HUES48 (cell line): Measurements from ENCODE around the gene LRRC42.

Experiments
- H3K27ac ChIP-seq: one replicate; pipeline ENCODE4 v1.7.0; 2013; ENCODE audit warnings: low read depth, low read length, inconsistent platforms
- H3K27me3 ChIP-seq: 2 replicates; pipeline ENCODE4 v1.6.1; 2013; ENCODE audit warnings: mild to moderate bottlenecking, low read length; ENCODE audit not compliant: control insufficient read depth, insufficient read depth
- H3K36me3 ChIP-seq: 2 replicates; pipeline ENCODE4 v1.6.1; 2013; ENCODE audit warnings: low read length; ENCODE audit not compliant: control insufficient read depth, insufficient read depth
- H3K4me1 ChIP-seq: 2 replicates; pipeline ENCODE4 v1.6.1; 2013; ENCODE audit warnings: mild to moderate bottlenecking, low read length; ENCODE audit not compliant: control insufficient read depth, insufficient read depth
- H3K4me3 ChIP-seq: 2 replicates; pipeline ENCODE4 v1.5.1; 2013; ENCODE audit warnings: mild to moderate bottlenecking, low read depth, low read length
- H3K9ac ChIP-seq: 2 replicates; pipeline ENCODE4 v1.6.1; 2013; ENCODE audit warnings: mild to moderate bottlenecking, low read depth, low read length, moderate library complexity
- H3K9me3 ChIP-seq: 2 replicates; pipeline ENCODE4 v1.6.1; 2013; ENCODE audit warnings: low read length; ENCODE audit not compliant: control insufficient read depth, insufficient read depth

The LRRC42 gene

DNA sequence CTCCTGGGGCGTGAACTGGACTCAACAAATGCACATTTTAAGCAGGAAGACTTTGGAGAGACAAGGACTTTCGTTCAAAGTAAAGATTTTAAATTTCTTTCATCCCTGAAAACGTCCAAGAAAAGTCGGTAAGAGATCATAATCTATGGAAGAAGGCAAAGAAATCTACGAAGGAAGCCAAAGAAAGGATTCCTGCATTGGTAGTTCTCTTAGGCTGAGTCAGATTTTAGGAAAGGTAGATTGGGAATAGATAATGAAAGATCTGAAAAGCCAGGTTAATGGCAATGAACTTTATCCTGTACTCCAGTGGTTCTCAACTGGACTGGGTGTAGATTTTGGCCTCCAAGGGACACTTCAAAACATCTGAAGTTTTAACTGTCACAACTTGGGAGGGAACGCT is 3.1 kb upstream of the LRRC42 start:
- Histone ChIP-seq H3K4me1 (peaks cover 10% of the 10 kb centered on the region), H3K36me3 (peaks cover 6% of the 10 kb centered on the region; the same call in 1 of the 2 replicates), H3K4me3 (no peak overlapping the region), H3K9ac (no peak overlapping the region), H3K9me3 (no peaks in the 10 kb centered on the region), H3K27me3 (no peaks in the 10 kb centered on the region), H3K27ac (no peak overlapping the region)

DNA sequence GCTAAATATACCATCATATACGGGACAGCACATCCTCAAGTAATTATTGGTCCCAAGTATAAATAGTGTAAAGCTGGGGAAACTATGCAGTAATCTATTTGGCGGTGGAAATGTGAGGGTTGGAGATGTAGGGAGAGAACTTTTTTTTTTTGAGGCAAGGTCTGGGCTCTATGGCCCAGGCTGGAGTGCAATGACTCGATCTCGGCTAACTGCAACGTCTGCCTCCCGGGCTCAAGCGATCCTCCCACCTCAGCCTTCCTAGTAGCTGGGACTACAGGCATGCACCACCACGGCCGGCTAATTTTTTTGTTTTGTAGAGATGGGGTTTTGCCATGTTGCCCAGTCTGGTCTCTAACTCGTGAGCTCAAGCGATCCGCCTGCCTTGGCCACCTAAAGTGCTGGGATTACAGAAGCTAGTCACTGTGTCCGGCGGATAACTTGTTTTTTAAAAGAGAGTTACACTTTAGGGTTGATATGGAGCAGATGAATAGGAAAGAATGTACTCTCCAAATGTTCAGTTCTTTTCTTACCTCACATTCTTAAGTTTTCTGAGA is 2.6 kb upstream of the LRRC42 start:
- Histone ChIP-seq H3K27me3 (no peaks in the 10 kb centered on the region), H3K4me3 (no peak overlapping the region), H3K9ac (no peak overlapping the region), H3K27ac (peak overlapping the region; percentile 10), H3K36me3 (peaks cover 7% of the 10 kb centered on the region; the same call in 1 of the 2 replicates), H3K4me1 (peaks cover 15% of the 10 kb centered on the region), H3K9me3 (no peaks in the 10 kb centered on the region)

DNA sequence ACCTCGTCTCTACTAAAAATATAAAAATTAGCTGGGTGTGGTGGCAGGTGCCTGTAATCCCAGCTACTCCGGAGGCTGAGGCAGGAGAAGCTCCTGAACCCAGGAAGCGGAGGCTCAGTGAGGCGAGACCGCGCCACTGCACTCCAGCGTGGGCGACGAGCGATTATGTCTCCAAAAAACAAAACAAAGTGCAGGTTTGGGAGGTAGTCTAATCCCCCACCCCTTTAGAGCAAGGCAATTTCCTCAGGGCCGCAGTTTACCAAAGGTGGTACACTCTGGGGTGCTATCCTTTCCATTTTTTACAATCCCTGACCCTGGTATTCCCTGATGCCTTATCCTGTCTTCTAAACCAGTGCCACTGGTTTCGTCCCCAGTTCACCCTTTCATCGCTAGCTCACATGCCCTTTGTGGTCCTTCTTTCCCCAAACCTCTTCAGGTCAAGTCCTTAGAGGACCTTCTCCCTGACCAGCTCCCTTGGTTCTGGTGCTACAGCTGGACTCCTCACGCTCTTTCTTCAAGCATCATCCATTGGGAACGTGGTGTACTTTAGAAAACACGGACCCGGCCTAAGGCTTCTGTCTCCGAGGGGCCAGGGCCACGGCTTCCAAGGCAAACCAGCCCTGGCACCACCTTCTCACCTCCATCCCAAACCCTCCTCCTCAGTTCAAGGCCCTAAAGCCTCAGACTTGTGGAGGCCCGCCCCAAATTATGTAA is 1.5 kb upstream of the LRRC42 start:
- H3K27me3 ChIP-seq: no peaks in the 10 kb centered on the region
- peak overlapping the region; percentile 84 for H3K4me3 ChIP-seq
- H3K4me1 ChIP-seq: peaks cover 17% of the 10 kb centered on the region
- no peaks in the 10 kb centered on the region for H3K9me3 ChIP-seq
- H3K9ac ChIP-seq: peak overlapping the region; percentile 48; the same call in 1 of the 2 replicates
- peaks cover 7% of the 10 kb centered on the region; the same call in 1 of the 2 replicates for H3K36me3 ChIP-seq
- no peak overlapping the region for H3K27ac ChIP-seq

DNA sequence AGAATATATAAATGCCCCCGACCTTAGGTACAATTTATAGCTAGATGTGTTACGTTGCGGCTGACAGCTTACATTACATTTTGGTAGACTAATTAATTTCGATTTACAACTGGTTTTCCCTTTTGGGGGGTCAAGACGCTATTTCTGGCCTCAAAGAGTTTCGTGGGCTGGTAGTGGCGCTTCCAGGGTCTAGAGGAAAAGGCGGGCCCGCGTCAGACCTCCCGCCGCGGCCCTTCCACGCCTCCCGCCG is 1.0 kb upstream of the LRRC42 start:
- Histone ChIP-seq H3K9ac (peak overlapping the region; percentile 48), H3K27ac (peak overlapping the region; percentile 68), H3K9me3 (no peaks in the 10 kb centered on the region), H3K4me1 (peaks cover 17% of the 10 kb centered on the region), H3K27me3 (no peaks in the 10 kb centered on the region), H3K36me3 (peaks cover 7% of the 10 kb centered on the region; the same call in 1 of the 2 replicates), H3K4me3 (peak overlapping the region; percentile 84)

DNA sequence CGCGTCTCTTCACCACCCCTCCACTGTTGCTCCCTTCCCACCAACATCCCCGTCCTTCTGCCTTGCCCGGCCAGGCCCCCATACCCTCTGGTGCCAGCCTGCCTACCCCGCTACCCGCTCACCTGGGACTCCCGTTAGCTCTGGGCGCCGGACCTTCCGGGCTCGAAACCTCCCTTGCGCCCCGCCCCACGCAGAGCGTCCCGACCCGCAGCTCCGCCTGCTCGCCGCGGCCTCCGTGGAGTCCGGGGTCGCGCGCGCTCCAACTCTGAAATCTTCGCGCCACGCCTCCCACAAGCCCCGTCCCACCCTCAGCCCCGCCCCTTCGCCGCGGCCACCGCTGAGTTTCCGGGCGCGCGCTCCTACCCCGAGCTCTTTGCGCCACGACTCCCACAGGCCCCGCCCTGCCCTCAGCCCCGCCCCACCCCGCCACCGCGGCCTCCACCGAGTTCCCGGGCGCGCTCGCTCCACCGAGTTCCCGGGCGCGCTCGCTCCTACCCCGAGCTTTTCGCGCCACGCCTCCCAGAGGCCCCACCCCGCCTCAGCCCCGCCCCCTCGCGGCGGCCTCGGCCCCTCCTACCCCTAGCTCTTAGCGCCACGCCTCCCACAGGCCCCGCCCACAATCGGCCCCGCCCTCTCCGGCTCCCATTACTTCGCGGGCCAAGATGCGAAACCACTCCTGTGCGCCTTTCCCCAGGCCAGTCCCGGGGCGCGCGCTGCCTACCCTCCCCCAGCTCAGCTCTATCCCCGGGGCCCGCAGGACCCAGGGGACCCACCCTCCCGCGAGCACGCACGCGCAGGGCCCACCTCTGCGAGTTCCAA is 508 bp upstream of the LRRC42 start, which contains the start of gene IFT25:
IFT25 (minus strand) TSS at position 267 of the 819 bp plus-strand sequence. CDS start 5,617 bp downstream, outside the sequence.
- peak within 1 kb of the TSS; percentile 53 for H3K9ac ChIP-seq
- H3K27ac ChIP-seq: peak within 1 kb of the TSS; percentile 90
- peaks cover 20% of the 10 kb centered on the region for H3K4me1 ChIP-seq
- peak within 1 kb of the TSS; percentile 87 for H3K4me3 ChIP-seq
- no peaks in the 10 kb centered on the region for H3K9me3 ChIP-seq
- H3K36me3 ChIP-seq: peaks cover 7% of the 10 kb centered on the region; the same call in 1 of the 2 replicates
- no peaks in the 10 kb centered on the region for H3K27me3 ChIP-seq

DNA sequence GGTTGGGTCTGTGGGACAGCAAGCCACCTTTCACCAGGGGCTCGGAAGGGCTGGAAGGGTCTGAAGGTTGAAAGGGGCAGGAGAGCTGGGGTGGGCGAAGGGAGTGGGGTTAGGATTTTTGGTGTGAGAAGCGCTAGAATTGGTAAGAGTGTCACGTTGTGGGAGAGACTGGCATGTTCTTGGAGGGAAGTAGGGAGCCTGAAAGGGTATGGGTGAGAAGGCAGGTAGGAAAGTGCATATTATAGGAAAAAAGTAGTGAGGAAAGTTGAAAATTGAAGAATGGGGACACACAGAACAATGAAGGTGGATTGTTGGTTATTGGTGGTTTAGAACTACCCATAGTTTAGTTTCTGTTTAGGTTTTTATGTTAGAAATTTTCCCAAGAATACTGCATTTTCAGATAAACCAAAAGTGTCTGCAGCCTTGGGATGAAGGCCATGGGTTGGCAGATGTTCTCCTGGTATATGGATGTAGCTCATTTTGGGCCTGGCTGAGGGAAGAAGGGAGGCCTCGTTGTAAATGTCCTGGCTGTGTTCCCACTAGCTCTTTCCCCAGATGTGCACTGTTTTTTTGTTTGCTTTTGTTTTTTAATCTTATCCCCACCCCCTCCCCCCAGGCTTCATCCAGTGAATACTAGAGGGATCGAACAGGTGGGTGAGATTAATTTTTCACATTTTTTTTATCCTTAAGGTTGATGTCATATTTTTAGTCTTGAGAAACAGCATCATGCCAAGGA is 1.2 kb downstream of the LRRC42 start:
- H3K36me3 ChIP-seq: peaks cover 15% of the 10 kb centered on the region
- H3K9ac ChIP-seq: no peak overlapping the region
- peaks cover 26% of the 10 kb centered on the region for H3K4me1 ChIP-seq
- peak overlapping the region; percentile 87 for H3K4me3 ChIP-seq
- no peaks in the 10 kb centered on the region for H3K27me3 ChIP-seq
- H3K27ac ChIP-seq: no peak overlapping the region
- no peaks in the 10 kb centered on the region for H3K9me3 ChIP-seq

DNA sequence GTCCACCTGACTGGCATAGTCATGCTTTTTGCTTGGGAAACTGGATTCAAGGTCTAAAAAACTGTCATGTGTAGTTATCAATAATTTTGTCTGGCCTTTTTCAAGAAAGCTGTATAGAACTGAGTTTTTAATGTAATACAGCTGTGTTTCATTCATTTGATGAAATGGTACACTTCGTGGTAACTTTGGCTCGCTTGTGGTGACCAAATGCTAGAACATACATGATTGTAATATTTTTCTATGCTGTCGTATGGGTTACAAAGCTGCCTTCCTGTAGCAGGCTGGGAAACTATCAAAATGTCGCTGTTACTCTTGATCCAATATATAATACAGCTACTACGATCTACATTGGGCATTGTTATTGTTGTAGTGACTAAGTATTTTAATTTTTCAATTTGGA is 2.1 kb downstream of the LRRC42 start:
- Histone ChIP-seq H3K4me3 (no peak overlapping the region), H3K27ac (no peak overlapping the region), H3K9ac (no peak overlapping the region), H3K27me3 (no peaks in the 10 kb centered on the region), H3K9me3 (no peaks in the 10 kb centered on the region), H3K4me1 (peaks cover 23% of the 10 kb centered on the region), H3K36me3 (peaks cover 25% of the 10 kb centered on the region)

DNA sequence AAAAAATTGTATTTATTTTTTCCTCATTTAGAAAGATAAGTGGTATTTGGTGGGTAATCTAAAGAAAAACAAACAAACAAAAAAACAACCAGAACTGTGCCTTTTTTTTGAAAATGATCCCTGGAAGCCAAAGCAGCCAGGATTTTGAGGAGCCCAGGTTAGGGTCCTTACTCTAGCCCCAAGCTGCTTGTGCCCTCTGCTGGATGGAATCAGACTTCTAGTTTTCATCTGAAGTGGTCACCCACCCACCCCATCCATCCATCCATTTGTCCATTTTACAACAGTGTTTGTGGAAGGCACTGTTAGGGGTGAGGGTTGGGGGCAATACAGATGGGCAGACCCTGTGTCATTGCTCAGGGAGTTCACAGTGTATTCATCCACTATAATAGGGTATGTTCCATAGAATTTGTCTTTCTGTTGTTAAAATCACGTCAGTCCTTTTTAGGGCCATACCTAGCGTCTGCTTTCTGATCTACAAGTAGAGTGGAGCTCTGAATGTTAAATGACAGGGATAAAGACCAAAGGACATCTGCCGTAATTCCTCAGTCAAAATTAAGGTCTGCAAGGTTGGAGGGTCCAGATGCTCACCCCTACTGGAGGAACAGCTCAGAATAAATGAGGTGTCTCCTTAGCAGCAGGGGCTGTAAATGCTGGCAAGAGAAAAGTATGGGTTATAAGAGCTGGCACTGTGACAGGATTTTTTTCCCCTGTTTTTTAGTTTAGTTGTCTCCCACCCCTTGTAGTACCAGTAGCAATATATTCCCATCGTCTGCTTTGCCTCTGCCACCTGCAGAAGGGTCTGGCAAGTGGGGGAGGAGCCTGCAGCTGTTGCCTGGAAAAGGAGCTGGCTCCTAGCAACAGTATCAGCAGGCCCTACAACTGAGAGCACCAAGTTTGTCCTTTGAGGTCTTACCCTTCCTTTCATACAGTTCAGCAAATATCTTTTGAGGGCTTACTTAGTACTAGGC is 3.2 kb downstream of the LRRC42 start:
- Histone ChIP-seq H3K9ac (no peak overlapping the region), H3K4me3 (no peak overlapping the region), H3K36me3 (peaks cover 34% of the 10 kb centered on the region), H3K4me1 (peaks cover 23% of the 10 kb centered on the region), H3K27ac (no peak overlapping the region), H3K9me3 (no peaks in the 10 kb centered on the region), H3K27me3 (no peaks in the 10 kb centered on the region)

DNA sequence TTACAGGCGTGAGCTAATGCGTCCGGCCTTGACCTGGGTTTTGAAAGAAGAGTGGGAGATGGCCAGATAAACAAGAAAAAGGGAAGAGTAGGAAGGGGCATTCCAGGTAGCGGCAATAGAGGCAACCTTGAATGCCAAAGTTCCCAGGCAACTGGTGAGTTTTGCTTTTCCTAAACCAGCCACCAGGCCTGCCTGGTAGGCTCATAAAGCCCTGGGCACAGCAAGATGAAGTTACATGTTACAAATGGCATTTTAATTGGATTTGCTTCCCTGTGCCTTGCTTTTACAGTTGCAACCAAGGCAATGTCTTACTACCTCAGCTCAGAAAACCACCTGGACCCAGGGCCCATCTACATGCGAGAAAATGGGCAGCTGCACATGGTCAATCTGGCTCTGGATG is 5.5 kb downstream of the LRRC42 start:
- Histone ChIP-seq H3K4me3 (no peak overlapping the region), H3K9ac (no peak overlapping the region)

DNA sequence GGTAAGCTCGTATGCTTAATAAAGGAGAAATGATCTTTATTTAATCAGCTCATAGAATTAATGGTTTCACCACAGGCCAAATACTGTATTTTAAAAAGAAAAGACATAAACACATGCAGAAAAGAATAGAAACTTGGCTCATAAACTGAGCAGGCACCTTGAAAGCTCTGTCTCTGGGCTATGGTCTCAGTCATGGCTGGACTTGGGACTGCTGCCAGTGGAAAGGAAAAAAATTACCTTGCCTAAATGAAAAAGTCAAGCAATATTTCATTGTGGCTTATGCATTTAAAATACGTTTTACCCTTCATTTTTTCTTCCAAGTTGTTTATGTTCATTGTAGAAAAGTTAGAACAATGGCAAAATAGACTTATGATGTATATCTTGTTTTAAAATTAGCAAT is 8.0 kb downstream of the LRRC42 start:
- Histone ChIP-seq H3K4me3 (no peak overlapping the region), H3K27ac (no peak overlapping the region), H3K36me3 (peaks cover 50% of the 10 kb centered on the region), H3K4me1 (peaks cover 23% of the 10 kb centered on the region), H3K9me3 (no peaks in the 10 kb centered on the region), H3K9ac (no peak overlapping the region), H3K27me3 (no peaks in the 10 kb centered on the region)

More for the DNA sequence above, 5.5 kb downstream of the LRRC42 start:
- H3K4me1 ChIP-seq: peaks cover 17% of the 10 kb centered on the region
- H3K36me3 ChIP-seq: peaks cover 42% of the 10 kb centered on the region
- H3K27me3 ChIP-seq: no peaks in the 10 kb centered on the region
- H3K27ac ChIP-seq: no peak overlapping the region
- H3K9me3 ChIP-seq: no peaks in the 10 kb centered on the region
